ENCODE data around the gene P2RX6. TPM values are rescaled to one million over a fixed set of nuclear protein-coding genes. Genes with fewer than 3 reads are reported as not detected.

P2RX6 gene
- total RNA-seq, 4 donors from 2014 or later = 0.39 to 0.50 (median 0.41) TPM

- H3K27me3 ChIP-seq = peaks cover 0 to 56% (median 0%) of the 10 kb centered on the region in 4 donors
- H3K9me3 ChIP-seq = no peaks in the 10 kb centered on the region
- no peak for TF ChIP-seq CTCF (IDR thresholded peaks at IDR 0.05)
- no peak for TF ChIP-seq POLR2A (IDR thresholded peaks at IDR 0.05; ENCODE audit: low read depth)
- TF ChIP-seq POLR2AphosphoS5 (IDR thresholded peaks at IDR 0.05) = no peak
- TF ChIP-seq EP300 (IDR thresholded peaks at IDR 0.05) = no peak
- no peaks in the 10 kb centered on the region for H3K36me3 ChIP-seq
- intact Hi-C loops (cut with DNase I) = no loop called here
- no peak overlapping the region for H3K4me3 ChIP-seq
- WGBS = 71% methylated on average over 2 of the region's 13 CpGs
- DNase-seq (ENCODE audit: extremely low spot score) = no peak
- H3K4me1 ChIP-seq = peaks cover 10 to 21% (median 17%) of the 10 kb centered on the region in 4 donors
- H3K27ac ChIP-seq (replicated peaks in 1 of 4) = no peak overlapping the region
Measured at GRCh38 chr22:21028277-21029251, 13.6 kb downstream of the P2RX6 start.

GRCh38 chr22:21029486-21030025 is 14.6 kb downstream of the P2RX6 start:
- peaks cover 0 to 56% (median 0%) of the 10 kb centered on the region in 4 donors for H3K27me3 ChIP-seq
- TF ChIP-seq POLR2A (IDR thresholded peaks at IDR 0.05; ENCODE audit: low read depth) (no peak), POLR2AphosphoS5 (IDR thresholded peaks at IDR 0.05) (no peak), CTCF (IDR thresholded peaks at IDR 0.05) (no peak), EP300 (IDR thresholded peaks at IDR 0.05) (no peak)
- H3K4me3 ChIP-seq = no peak overlapping the region
- no peaks in the 10 kb centered on the region for H3K36me3 ChIP-seq
- H3K27ac ChIP-seq (replicated peaks in 1 of 4) = no peak overlapping the region
- WGBS = 79% methylated on average over 11 of the region's 12 CpGs
- intact Hi-C loops (cut with DNase I) = no loop called here
- H3K9me3 ChIP-seq = no peaks in the 10 kb centered on the region
- H3K4me1 ChIP-seq = peaks cover 10 to 21% (median 17%) of the 10 kb centered on the region in 4 donors
- DNase-seq (ENCODE audit: extremely low spot score) = no peak

GRCh38 chr22:21030032-21030431 is 15.1 kb downstream of the P2RX6 start:
- no peak for TF ChIP-seq EP300 (IDR thresholded peaks at IDR 0.05)
- H3K27ac ChIP-seq (replicated peaks in 1 of 4) = no peak overlapping the region
- DNase-seq (ENCODE audit: extremely low spot score) = no peak
- intact Hi-C loops (cut with DNase I) = no loop called here
- no peaks in the 10 kb centered on the region for H3K36me3 ChIP-seq
- WGBS = 93% methylated on average over 15 of the region's 15 CpGs
- peaks cover 10 to 21% (median 17%) of the 10 kb centered on the region in 4 donors for H3K4me1 ChIP-seq
- H3K9me3 ChIP-seq = no peaks in the 10 kb centered on the region
- H3K4me3 ChIP-seq = no peak overlapping the region
- H3K27me3 ChIP-seq = peaks cover 0 to 56% (median 0%) of the 10 kb centered on the region in 4 donors

- Histone ChIP-seq H3K9me3 (no peaks in the 10 kb centered on the region), H3K27me3 (peaks cover 0 to 52% (median 0%) of the 10 kb centered on the region in 4 donors), H3K36me3 (no peaks in the 10 kb centered on the region), H3K27ac (replicated peaks in 1 of 4) (no peak overlapping the region), H3K4me1 (peaks cover 10 to 21% (median 17%) of the 10 kb centered on the region in 4 donors), H3K4me3 (no peak overlapping the region)
- TF ChIP-seq POLR2AphosphoS5 (IDR thresholded peaks at IDR 0.05) (no peak), POLR2A (IDR thresholded peaks at IDR 0.05; ENCODE audit: low read depth) (no peak)
- 94% methylated on average over 15 of the region's 40 CpGs for WGBS
- intact Hi-C loops (cut with DNase I) = no loop called here
- DNase-seq (ENCODE audit: extremely low spot score) = no peak
Measured at GRCh38 chr22:21030621-21031544, 15.9 kb downstream of the P2RX6 start.

GRCh38 chr22:21031545-21032036 is 16.6 kb downstream of the P2RX6 start:
- no peak for DNase-seq (ENCODE audit: extremely low spot score)
- 82% methylated on average over 8 of the region's 18 CpGs for WGBS
- peaks cover 0 to 52% (median 0%) of the 10 kb centered on the region in 4 donors for H3K27me3 ChIP-seq
- intact Hi-C loops (cut with DNase I) = no loop called here
- H3K4me1 ChIP-seq = peaks cover 10 to 21% (median 17%) of the 10 kb centered on the region in 4 donors
- H3K36me3 ChIP-seq = no peaks in the 10 kb centered on the region
- no peaks in the 10 kb centered on the region for H3K9me3 ChIP-seq
- H3K4me3 ChIP-seq = peak overlapping the region in 2 of 4 donors; percentile 41 to 51
- TF ChIP-seq POLR2A (IDR thresholded peaks at IDR 0.05; ENCODE audit: low read depth) (no peak), CTCF (IDR thresholded peaks at IDR 0.05) (no peak), EP300 (IDR thresholded peaks at IDR 0.05) (no peak), POLR2AphosphoS5 (IDR thresholded peaks at IDR 0.05) (no peak)
- H3K27ac ChIP-seq (replicated peaks in 1 of 4) = no peak overlapping the region
